Right forelimb (tissue), 1 donor: ENCODE data around the gene ILF2.
"Not testable (repeated sequence)": the region's sequence is repeated elsewhere in the genome, so short reads cannot be mapped to it uniquely, and the experiment has no call there.

Experiments
- DNase-seq: peaks from one replicate; pipeline ENCODE4 v3.0.0-alpha.2; 2018

ILF2 gene

DNA sequence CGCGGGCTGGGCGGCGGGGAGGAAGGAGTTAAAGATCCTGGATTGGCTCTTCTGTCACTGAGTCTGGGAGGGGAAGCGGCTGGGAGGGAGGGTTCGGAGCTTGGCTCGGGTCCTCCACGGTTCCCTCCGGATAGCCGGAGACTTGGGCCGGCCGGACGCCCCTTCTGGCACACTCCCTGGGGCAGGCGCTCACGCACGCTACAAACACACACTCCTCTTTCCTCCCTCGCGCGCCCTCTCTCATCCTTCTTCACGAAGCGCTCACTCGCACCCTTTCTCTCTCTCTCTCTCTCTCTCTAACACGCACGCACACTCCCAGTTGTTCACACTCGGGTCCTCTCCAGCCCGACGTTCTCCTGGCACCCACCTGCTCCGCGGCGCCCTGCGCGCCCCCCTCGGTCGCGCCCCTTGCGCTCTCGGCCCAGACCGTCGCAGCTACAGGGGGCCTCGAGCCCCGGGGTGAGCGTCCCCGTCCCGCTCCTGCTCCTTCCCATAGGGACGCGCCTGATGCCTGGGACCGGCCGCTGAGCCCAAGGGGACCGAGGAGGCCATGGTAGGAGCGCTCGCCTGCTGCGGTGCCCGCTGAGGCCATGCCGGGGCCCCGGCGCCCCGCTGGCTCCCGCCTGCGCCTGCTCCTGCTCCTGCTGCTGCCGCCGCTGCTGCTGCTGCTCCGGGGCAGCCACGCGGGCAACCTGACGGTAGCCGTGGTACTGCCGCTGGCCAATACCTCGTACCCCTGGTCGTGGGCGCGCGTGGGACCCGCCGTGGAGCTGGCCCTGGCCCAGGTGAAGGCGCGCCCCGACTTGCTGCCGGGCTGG, 7.9 kb upstream of the ILF2 start, which contains the start of gene NPR1:
NPR1 (plus strand) TSS at position 170 of the 818 bp plus-strand sequence; CDS start at position 591, 421 bp downstream.
- DNase-seq: peak; percentile 55

DNA sequence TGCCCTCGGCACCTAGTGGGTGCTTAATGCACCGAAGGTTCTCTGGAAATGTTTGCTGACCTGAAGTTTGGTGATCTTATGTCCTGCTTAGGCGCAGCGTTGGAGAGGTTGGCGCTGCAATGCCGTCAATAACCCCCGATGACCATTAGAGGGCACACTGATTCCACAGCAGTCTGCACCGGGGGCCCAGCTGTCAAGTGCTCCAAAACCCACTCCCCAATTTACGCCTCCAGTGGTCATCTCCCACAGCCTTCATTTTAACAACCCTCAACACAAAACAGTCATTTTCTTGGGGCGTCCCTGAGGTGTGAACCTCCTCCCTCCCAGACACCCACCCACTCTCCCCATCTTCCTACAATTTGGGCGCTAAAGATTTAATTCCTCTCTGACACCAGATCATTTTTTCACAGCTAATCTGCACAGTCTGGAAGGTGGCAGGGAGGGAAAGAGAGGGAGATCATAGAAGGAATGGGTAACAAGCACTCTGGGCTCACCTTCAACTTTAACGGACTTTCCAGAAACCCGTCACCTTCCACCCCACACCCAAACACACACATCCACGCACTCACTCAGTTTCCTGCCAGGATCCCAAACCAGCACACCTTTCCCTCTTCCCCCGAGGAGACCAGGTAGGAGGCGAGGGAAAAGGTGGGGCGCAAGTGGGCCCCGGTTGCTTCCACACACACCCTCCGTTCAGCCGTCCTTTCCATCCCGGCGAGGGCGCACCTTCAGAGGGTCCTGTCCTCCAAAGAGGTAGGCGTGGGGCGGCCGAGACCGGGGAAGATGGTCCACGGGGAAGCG, 7.1 kb upstream of the ILF2 start:
- peak; percentile 74 for DNase-seq

DNA sequence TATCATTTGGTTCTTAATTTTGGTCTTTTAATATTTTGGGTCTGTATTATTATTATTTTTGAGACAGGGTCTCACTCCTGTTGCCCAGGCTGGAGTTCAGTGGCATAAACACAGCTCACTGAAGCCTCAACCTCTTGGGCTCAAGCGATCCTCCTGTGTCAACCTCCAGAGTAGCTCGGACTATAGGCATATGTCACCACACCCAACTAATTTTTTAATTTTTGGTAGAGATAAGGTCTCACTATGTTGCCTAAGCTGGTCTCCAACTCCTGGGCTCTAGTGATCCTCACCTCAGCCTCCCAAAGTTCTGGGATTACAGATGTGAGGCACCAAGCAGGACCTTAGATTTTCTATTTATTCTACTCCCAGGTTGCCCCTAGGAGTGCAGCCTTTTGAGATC, 2.7 kb upstream of the ILF2 start:
- no peak for DNase-seq

DNA sequence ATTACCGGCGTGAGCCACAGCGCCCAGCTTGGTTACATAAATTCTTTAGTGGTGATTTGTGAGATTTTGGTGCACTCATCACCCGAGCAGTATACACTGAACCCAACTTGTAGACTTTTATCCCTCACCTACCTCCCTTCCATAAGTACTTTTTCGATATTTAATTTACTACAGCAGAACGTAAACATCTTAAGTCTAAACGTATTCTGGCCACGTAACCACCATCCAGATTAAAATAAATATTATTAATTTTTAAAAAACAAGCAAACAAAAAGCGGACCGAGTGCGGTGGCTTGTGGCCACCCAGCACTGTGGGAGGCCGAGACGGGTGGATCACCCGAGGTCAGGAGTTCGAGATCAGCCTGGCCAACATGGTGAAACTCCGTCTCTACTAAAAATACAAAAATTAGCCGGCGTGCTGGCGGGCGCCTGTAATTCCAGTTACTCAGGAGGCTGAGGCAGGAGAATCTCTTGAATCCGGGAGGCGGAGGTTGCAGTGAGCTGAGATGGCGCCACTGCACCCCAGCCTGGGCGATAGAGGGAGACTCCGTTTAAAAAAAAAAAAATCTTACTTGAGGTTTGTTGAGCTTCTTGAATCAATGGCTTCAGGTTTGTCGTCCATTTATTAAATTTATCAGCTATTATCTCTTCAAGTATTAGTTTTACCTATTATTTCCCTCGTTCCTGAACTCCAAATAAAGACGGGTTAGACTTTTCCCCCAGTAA, 998 bp upstream of the ILF2 start:
- DNase-seq: not testable (repeated sequence)

DNA sequence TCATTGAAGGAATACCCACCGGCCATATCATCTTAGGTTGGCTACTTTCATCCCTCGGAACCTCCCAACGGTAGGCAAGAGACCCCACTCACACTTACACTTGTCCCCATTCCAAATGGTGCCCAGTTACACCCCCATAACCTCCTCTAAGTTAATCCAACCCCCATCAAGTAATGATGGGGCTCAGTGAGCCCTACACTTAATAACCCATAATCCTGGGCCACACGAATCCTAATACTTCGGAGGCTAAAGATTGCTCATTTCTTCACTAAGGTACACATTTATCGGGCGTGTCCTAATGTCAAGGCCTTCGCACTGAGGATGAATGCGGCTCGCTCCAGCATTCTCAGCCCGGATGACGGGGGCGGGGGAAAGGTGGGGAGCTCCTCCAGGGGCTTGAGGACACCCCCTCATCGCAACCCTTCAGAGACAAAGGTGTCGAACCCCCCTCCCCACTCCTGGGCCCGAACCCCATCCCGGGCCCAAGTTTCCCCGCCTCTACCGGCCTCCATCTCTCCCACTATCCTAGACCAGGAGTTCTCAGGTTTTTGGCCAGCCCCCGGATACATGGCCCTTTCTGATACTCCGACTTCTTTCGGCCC, 435 bp downstream of the ILF2 start:
- peak; percentile 53 for DNase-seq

DNA sequence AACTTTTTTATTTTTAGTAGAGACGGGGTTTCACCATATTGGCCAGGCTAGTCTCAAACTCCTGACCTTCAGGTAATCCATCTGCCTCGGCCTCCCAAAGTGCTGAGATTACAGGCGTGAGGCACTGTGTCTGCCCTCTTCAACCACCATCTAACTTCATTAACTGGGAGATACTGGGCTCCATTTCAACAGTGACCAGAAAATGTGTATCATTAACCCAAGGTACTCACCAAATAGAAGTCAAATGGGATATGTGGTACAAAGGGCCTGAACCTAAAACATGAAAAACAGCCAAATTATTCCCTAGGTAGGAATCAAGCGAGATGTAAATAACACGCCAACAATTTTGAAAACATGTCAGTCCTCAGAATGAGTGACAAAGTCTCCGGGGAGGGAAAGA, 1.2 kb downstream of the ILF2 start:
- no peak for DNase-seq

DNA sequence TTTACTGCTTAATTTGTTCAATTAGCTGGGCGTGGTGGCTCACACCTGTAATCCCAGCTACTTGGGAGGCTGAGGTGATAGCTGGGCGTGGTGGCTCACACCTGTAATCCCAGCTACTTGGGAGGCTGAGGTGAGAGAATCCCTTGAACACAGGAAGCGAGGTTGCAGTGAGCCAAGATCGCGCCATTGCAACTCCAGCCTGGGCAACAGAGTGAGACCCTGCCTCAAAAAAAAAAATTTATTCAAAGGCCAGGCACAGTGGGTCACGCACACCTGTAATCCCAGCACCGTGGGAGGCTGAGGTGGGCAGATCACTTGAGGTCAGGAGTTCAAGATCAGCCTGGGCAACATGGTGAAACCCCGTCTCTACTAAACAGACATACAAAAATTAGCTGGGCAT, 2.1 kb downstream of the ILF2 start:
- DNase-seq: not testable (repeated sequence)

DNA sequence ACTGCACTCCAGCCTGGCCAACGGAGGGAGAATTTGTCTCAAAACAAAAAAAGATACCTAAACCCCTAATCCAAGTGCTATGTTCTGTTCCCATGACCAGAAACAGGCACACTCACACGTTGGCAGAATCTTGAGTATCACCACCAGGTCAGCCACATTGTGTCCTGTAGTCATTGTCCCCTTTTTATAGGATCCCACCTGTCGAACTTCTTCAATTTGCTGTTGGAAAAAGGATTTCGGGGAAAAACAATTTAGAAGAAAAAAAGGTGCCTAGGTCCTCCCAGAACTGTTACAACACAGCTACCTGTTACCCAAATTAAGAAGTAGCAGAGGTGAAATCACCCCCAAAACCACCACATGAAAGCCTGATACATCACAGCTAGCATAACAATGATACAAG, 3.4 kb downstream of the ILF2 start:
- DNase-seq: no peak

DNA sequence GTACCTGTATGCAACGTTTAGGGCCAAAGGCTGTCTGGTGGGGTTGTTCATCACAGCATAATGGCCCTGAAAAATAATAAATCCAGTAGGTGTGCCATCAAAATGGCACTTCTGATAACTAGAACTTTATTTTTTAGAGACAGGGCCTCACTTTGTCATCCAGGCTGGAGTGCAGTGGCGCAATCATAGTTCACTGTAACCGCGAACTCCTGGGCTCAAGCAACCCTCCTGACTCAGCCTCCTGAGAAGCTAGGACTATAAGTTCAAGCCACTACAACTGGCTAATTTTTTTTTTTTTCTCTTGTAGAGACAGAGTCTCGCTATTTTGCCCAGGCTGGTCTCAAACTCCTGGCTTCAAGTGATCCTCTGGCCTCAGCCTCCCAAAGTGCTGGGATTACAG, 7.6 kb downstream of the ILF2 start:
- DNase-seq: no peak

DNA sequence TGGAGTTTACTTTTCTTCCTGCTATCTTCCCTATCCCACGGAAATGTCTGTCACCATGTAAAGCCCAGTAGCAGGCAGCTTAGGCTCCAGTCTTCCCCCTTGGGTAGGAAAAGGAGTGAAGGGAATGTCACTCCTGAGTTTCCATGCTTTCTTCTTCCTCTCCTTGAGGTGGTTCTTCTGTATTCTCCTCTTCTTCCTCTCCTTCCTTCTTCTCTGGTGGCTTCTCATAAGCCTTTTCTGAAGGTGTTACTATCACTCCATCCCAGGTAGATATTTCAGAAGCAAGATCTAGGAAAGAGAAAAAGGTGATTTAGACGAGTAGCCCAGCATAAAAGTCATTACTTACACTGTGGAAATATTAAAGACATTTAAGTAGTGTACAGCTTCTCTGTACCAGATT, 8.5 kb downstream of the ILF2 start:
- DNase-seq: no peak

DNA sequence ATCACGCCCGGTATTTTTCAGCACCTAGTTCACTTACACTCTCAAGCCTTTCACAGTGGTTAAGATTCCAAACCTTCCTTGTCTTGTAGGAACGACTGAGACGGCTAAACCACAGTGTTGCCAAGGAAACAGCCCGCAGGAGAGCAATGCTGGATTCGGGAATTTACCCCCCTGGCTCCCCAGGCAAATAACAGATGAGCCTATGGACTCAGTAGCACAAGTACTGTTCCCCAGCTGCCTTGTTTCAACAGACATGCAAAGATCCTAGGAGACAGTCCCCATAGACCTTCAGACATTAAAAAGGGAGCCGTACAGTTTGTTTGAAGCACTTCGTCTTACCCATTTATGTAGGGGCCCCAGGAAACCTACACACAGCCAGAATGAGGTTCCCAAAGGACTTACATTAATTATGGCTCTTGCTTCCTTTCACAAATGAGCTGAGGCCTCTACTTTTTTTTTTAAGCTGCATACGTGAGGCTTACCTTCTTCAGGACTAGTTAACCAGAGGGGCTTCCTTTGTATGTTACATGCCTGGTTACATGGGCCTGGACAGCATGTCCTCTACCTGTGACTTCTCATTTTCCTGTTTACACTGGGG, 9.6 kb downstream of the ILF2 start:
- no peak for DNase-seq

DNA sequence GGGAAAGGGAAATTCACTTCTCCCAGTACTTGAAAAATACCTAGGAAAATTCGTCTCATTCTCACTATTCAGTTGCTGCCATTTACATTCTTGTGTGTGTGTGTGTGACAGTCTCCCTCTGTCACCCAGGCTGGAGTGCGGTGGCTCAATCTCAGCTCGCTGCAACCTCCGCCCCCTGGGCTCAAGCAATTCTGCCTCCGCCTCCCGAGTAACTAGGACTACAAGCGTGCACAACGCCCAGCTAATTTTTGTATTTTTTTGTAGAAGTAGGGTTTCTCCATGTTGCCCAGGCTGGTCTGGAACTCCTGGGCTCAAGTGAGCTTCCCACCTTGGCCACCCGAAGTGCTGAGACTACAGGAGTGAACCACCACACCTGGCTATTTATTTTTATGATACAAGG, 11.1 kb downstream of the ILF2 start:
- no peak for DNase-seq

DNA sequence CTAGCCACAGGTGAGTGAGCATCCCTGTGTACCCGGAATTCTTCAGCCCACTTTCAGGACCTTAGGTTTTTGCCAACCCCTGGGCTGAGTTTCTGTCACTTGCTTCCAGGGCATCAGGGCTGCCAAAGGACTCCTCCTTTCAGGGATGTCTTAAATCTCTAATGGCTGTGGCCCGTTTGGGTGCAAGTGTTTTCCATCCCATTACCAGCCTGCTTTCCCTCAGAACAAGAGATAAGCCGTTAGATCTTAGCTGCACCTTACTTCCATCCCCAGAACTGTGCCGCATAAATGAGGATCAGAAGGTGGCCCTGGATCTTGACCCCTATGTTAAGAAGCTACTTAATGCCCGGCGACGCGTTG, 11.6 kb downstream of the ILF2 start:
- DNase-seq: no peak

DNA sequence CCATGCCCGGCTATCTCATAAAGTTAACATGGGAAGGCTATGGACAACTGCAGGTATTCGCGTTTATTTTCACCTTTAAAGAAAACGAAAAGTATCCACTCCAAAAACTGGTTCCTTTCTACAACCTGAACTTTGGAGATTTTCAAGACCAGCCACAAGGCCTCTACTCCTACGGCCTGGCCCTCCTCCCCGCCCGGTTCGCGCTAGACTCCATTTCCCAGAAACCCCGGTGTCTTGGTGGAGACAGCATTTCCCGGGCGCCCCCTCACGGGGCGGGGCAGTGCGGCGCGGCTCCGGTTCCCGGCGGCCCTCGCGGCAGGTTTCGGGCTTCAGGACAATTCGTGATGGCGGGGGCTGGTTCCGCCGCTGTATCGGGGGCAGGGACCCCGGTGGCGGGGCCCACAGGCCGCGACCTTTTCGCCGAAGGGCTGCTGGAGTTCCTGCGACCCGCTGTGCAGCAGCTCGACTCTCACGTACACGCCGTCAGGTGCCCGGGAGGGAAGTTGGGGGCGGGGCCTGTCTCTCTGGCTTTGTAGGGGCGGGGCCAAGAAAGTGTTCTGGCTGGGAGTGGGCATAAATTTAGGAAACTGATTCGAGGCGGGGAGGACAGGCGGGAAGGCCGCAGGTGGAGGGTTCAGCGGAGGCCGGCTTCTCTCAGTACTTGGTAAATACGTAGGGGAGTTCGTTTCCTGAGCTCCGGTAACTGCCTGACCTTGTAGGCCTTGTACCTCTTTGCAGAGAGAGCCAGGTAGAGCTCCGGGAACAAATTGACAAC, 12.2 kb downstream of the ILF2 start, which contains the start of gene SNAPIN:
SNAPIN (plus strand) TSS at position 304 of the 775 bp plus-strand sequence; CDS start at position 345, 41 bp downstream.
- peak; percentile 95 for DNase-seq

DNA sequence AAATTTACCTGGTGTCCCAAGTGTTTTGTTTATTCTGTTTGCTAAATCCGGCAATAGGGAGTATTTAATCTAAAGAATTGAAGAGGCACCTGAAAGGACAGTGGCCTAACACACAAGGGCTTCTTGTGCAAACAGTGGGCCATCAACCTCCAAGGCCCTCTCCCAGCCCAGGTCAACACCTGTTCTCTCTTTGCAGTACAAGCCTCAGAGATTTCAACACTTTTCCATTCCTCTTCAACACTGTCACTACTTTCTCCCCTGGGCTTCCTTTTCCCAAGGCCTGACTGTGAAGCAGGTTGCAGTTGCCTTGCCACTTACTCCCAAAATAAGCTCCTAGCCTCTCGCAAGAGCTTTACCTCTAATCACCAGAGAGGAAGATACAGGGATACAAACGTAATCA, 15.5 kb downstream of the ILF2 start:
- no peak for DNase-seq

DNA sequence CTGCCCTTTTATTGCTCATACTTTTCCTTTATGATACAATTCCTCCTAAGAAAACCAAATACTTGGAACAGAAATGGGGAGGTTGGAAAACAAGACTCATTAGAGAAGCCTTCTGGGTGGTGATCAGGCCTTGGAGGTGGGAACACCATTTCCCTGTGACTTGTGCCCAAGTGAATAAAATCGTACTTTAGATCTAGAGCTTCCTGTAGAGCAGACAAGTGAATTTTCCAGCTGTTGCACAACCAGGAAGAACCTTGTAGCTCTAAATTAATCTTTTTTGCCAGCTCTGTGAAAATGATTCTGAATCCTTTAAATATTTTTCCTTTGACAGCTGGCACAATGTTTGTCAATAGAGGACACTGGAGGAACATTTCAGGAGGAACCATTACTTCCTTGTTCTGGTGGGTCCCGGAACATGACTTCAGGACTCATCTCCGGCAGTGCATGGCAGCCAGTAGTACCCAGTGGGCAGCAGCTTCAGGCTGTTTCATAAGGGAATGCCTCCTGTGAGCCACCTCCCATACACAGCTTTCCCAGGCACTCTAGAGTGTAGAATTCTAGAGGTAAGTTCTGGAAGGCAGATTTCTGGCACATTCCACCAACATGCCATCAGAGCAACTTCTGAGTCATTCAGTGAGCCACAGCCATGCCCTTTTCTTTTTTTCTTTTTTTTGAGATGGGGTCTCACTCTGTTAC, 17.8 kb downstream of the ILF2 start:
- no peak for DNase-seq

DNA sequence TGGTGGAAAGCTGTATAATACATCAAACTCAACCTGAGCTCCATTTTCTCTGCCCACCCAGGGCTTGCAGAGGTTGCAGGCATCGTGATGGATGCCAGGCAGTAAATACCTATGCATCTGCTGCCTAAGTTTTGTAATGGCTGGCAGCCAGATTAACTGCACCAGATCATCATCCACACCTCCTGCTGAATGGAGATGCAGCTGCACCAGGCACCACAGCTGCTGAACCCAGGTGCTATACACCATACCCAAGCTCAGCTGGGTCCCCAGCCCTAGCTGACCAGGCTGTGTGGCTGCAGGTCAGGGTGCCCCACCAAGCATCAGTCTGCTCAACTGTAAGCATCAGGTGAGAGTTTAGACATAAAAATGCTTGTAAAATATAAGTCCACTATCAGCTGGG, 19.0 kb downstream of the ILF2 start:
- DNase-seq: no peak

DNA sequence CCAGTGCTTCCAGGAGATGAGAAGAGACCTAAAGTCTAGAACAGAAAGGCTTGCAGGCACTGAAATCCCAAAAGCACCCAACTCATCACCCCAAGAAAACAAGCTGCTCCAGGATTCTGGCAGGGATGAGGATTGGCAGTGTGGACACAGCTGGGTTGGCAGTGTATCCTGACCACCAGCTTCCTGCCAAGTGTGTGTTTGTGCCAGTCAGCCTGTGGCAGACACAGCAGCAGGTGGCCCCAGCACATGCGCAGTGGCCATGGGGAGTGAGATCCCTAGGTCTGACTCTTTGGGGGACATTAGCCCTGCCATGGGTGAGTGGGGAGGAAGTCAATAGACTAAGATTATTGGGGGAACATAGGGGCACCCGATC, 20.9 kb downstream of the ILF2 start:
- peak; percentile 63 for DNase-seq

DNA sequence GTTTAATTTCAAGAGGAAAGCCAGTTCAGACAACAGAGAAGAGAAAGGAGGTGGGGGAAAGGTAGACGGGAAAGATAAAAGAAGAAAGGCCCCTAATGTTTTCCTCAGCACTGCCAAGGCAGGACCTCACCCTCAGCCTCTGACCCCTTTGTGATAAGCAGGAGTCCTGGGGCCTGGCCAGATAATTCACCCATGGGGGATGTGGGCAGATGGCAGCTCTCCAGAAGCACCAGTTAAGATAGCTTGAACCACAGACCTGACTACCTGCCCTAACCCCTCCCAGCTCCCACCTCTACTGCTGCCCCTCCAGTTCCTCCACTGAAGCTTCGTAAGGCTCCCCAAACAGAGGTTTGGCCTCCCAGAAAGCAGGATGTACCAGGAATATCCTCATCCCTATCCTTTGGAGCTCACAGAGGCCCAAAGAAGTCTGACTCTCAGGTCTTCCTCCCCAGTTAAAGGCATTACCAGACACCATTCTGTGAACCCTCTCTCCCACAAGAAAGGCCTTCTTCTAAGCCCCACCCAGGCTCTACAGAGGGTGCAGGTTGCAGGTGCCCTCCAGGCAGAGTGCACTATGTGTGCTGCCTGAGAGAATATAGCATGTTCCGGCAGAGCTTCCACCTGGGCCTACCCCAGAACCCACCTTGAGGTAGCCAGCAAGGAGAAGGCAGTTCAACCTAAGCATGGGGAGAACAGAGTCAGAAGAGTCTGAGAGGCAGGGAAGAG, 21.5 kb downstream of the ILF2 start:
- DNase-seq: no peak

DNA sequence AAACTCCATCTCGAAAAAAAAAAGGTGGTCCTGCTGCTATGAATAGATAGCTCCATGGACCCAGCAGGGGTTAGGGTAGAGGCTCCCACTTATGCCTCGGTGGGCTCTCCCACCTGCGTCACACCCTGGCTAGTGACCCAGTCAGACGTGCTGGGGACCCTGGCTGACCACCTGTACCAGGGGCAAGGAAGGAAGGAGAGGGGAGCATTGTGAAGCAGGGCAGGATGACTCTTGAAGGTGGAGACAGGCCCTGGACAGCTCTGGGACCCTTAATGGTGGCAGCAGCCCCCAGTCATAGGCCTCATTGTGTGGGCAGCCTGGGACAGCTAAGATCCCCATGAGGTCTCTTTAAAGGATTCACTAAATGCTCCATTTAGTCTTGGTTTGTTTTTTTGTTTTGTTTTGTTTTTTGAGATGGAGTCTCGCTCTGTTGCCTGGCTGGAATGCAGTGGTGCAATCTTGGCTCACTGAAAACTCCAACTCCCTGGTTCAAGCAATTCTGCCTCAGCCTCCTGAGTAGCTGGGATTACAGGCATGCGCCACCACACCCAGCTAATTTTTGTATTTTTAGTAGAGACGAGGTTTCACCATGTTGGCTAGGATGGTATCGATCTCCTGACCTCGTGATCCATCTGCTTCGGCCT, 22.7 kb downstream of the ILF2 start:
- DNase-seq: no peak
